CD8-positive, alpha-beta memory T cell (primary cell): Measurements from ENCODE around the gene WFS1. TPM values are rescaled to one million over a fixed set of nuclear protein-coding genes. Genes with fewer than 3 reads are reported as not detected.

Source experiments
- CTCF ChIA-PET: fragments of 350-600 bp; sonication (Branson Sonifier 250); formaldehyde crosslinking; loops from one replicate; lab custom pipeline; 2021; ENCODE audit warnings: antibody characterized with exemption; lab: Charles Lee
- POLR2A ChIA-PET: fragments of 350-600 bp; sonication (Branson Sonifier 250); formaldehyde crosslinking; loops from one replicate; lab custom pipeline; 2021; ENCODE audit warnings: antibody characterized with exemption; lab: Charles Lee
- DNase-seq, 5 donors: peaks; one replicate each; pipeline versions ENCODE4 v3.0.0 to v3.0.0-alpha.2; 2020 to 2022; ENCODE audit warnings: mixed read lengths in 1 of 5
- H3K27ac ChIP-seq: one replicate; pipeline ENCODE4 v1.7.0; 2013; ENCODE audit warnings: low read depth, mild to moderate bottlenecking, low read length, moderate library complexity
- H3K27me3 ChIP-seq: 2 replicates; pipeline ENCODE4 v1.7.0; 2013; ENCODE audit warnings: low read length, mild to moderate bottlenecking; ENCODE audit not compliant: insufficient read depth, poor library complexity, severe bottlenecking
- H3K36me3 ChIP-seq: 2 replicates; pipeline ENCODE4 v1.7.0; 2013; ENCODE audit warnings: mild to moderate bottlenecking, low read length, moderate library complexity; ENCODE audit not compliant: insufficient read depth
- H3K4me1 ChIP-seq: 2 replicates; pipeline ENCODE4 v1.7.0; 2013; ENCODE audit warnings: mild to moderate bottlenecking, low read length, moderate library complexity; ENCODE audit not compliant: insufficient read depth
- H3K4me3 ChIP-seq: 2 replicates; pipeline ENCODE4 v1.7.0; 2013; ENCODE audit warnings: mild to moderate bottlenecking, low read length
- H3K9me3 ChIP-seq: 2 replicates; pipeline ENCODE4 v1.7.0; 2013; ENCODE audit warnings: mild to moderate bottlenecking, low read length
- H3K27ac Mint-ChIP-seq, 8 donors: one replicate each; pipeline ENCODE4 v1.8.0; 2020 to 2021; ENCODE audit warnings: mixed read lengths in 8 of 8, mild to moderate bottlenecking in 6 of 8, inconsistent platforms in 3 of 8, moderate library complexity in 3 of 8
- H3K27me3 Mint-ChIP-seq, 2 donors: one replicate each; pipeline ENCODE4 v1.8.0; 2020 to 2021; ENCODE audit warnings: mixed read lengths in 2 of 2, mild to moderate bottlenecking in 1 of 2, moderate library complexity in 1 of 2
- H3K36me3 Mint-ChIP-seq, 3 donors: one replicate each; pipeline ENCODE4 v1.8.0; 2020 to 2021; ENCODE audit warnings: mixed read lengths in 3 of 3, inconsistent platforms in 1 of 3, mild to moderate bottlenecking in 1 of 3
- H3K4me1 Mint-ChIP-seq, 3 donors: one replicate each; pipeline ENCODE4 v1.8.0; 2020 to 2021; ENCODE audit warnings: mixed read lengths in 3 of 3, inconsistent platforms in 1 of 3, mild to moderate bottlenecking in 1 of 3
- H3K4me3 Mint-ChIP-seq, 7 donors: one replicate each; pipeline ENCODE4 v1.8.0; 2020 to 2021; ENCODE audit warnings: mixed read lengths in 7 of 7, mild to moderate bottlenecking in 6 of 7, moderate library complexity in 4 of 7, inconsistent platforms in 2 of 7
- H3K9me3 Mint-ChIP-seq, 5 donors: one replicate each; pipeline ENCODE4 v1.8.0; 2020 to 2022; ENCODE audit warnings: mixed read lengths in 5 of 5, mild to moderate bottlenecking in 3 of 5, moderate library complexity in 2 of 5, inconsistent platforms in 1 of 5
- polyA plus RNA-seq: library from polyadenylated mRNA; unstranded; fragments of 300-500 nt; fragmentation: Illumina TruSeq; gene quantifications from one replicate; pipeline ENCODE4 v1.2.3, GENCODE V29; 2021
- total RNA-seq, 2 experiments: library from RNA; stranded (reverse); gene quantifications; one replicate each; pipeline ENCODE4 v1.2.3, GENCODE V29; 2021

Gene WFS1
- total and polyA plus RNA-seq, 3 experiments from 2014 or later: 3.4 to 5.1 (median 5.1) TPM

- Mint-ChIP-seq H3K9me3 (no peaks in the 10 kb centered on the region), H3K27ac (no peak overlapping the region), H3K4me1 (no peaks in the 10 kb centered on the region), H3K4me3 (no peak overlapping the region), H3K36me3 (no peaks in the 10 kb centered on the region), H3K27me3 (peaks cover 2 to 14% of the 10 kb centered on the region in 2 donors)
- no peaks in the 10 kb centered on the region for H3K27me3 ChIP-seq
- no peak for DNase-seq
- no peaks in the 10 kb centered on the region for H3K9me3 ChIP-seq
- ChIA-PET CTCF (no interaction called here), POLR2A (no interaction called here)
- H3K27ac ChIP-seq: no peak overlapping the region
- H3K4me3 ChIP-seq: no peak overlapping the region
- no peaks in the 10 kb centered on the region for H3K4me1 ChIP-seq
- H3K36me3 ChIP-seq: no peaks in the 10 kb centered on the region
These were observed 37.9 kb upstream of the WFS1 start for GRCh38 chr4:6231663-6232165.

- CTCF ChIA-PET: no interaction called here
These were observed 36.5 kb upstream of the WFS1 start for GRCh38 chr4:6232836-6233785.

GRCh38 chr4:6233929-6234328 lies 35.7 kb upstream of the WFS1 start:
- CTCF ChIA-PET: no interaction called here
- no peak overlapping the region for H3K4me3 Mint-ChIP-seq
- POLR2A ChIA-PET: no interaction called here
- H3K36me3 Mint-ChIP-seq: no peaks in the 10 kb centered on the region
- Histone ChIP-seq H3K4me3 (no peak overlapping the region), H3K27me3 (no peaks in the 10 kb centered on the region), H3K36me3 (no peaks in the 10 kb centered on the region), H3K4me1 (no peaks in the 10 kb centered on the region), H3K27ac (no peak overlapping the region), H3K9me3 (no peaks in the 10 kb centered on the region)
- H3K27me3 Mint-ChIP-seq: peaks cover 2 to 11% of the 10 kb centered on the region in 2 donors
- no peak overlapping the region for H3K27ac Mint-ChIP-seq
- no peaks in the 10 kb centered on the region for H3K4me1 Mint-ChIP-seq
- no peak for DNase-seq
- H3K9me3 Mint-ChIP-seq: no peaks in the 10 kb centered on the region

More at GRCh38 chr4:6232836-6233785, 36.5 kb upstream of the WFS1 start:
- Histone ChIP-seq H3K9me3 (no peaks in the 10 kb centered on the region), H3K4me3 (no peak overlapping the region), H3K27me3 (no peaks in the 10 kb centered on the region), H3K4me1 (no peaks in the 10 kb centered on the region), H3K27ac (no peak overlapping the region), H3K36me3 (no peaks in the 10 kb centered on the region)
- no peak overlapping the region for H3K4me3 Mint-ChIP-seq
- no peaks in the 10 kb centered on the region for H3K4me1 Mint-ChIP-seq
- peak in 1 of 5 donors; percentile 30 for DNase-seq
- no peaks in the 10 kb centered on the region for H3K9me3 Mint-ChIP-seq
- peaks cover 2 to 14% of the 10 kb centered on the region in 2 donors for H3K27me3 Mint-ChIP-seq
- H3K27ac Mint-ChIP-seq: no peak overlapping the region
- no peaks in the 10 kb centered on the region for H3K36me3 Mint-ChIP-seq
- POLR2A ChIA-PET: no interaction called here

GRCh38 chr4:6235012-6235411 lies 34.6 kb upstream of the WFS1 start:
- no peaks in the 10 kb centered on the region for H3K9me3 Mint-ChIP-seq

GRCh38 chr4:6235901-6236640 lies 33.6 kb upstream of the WFS1 start:
- Histone ChIP-seq H3K27me3 (no peaks in the 10 kb centered on the region), H3K4me3 (no peak overlapping the region), H3K4me1 (no peaks in the 10 kb centered on the region), H3K36me3 (no peaks in the 10 kb centered on the region), H3K27ac (no peak overlapping the region), H3K9me3 (no peaks in the 10 kb centered on the region)
- Mint-ChIP-seq H3K9me3 (no peaks in the 10 kb centered on the region), H3K36me3 (no peaks in the 10 kb centered on the region), H3K4me3 (no peak overlapping the region), H3K27me3 (peaks cover 2 to 7% of the 10 kb centered on the region in 2 donors), H3K27ac (no peak overlapping the region), H3K4me1 (no peaks in the 10 kb centered on the region)
- ChIA-PET CTCF (no interaction called here), POLR2A (no interaction called here)
- no peak for DNase-seq

More at GRCh38 chr4:6235012-6235411, 34.6 kb upstream of the WFS1 start:
- no peak overlapping the region for H3K4me3 Mint-ChIP-seq
- H3K27me3 ChIP-seq: no peaks in the 10 kb centered on the region
- POLR2A ChIA-PET: no interaction called here
- no peaks in the 10 kb centered on the region for H3K4me1 Mint-ChIP-seq
- no peak overlapping the region for H3K4me3 ChIP-seq
- no peaks in the 10 kb centered on the region for H3K4me1 ChIP-seq
- CTCF ChIA-PET: no interaction called here
- H3K27ac Mint-ChIP-seq: no peak overlapping the region
- DNase-seq: no peak
- no peaks in the 10 kb centered on the region for H3K36me3 Mint-ChIP-seq
- H3K9me3 ChIP-seq: no peaks in the 10 kb centered on the region
- peaks cover 2 to 7% of the 10 kb centered on the region in 2 donors for H3K27me3 Mint-ChIP-seq
- no peaks in the 10 kb centered on the region for H3K36me3 ChIP-seq
- no peak overlapping the region for H3K27ac ChIP-seq

GRCh38 chr4:6236816-6237390 lies 32.7 kb upstream of the WFS1 start:
- H3K4me3 Mint-ChIP-seq: no peak overlapping the region
- no peaks in the 10 kb centered on the region for H3K36me3 ChIP-seq
- H3K27ac Mint-ChIP-seq: no peak overlapping the region
- no peaks in the 10 kb centered on the region for H3K27me3 ChIP-seq
- H3K9me3 Mint-ChIP-seq: no peaks in the 10 kb centered on the region
- POLR2A ChIA-PET: no interaction called here
- H3K4me1 Mint-ChIP-seq: no peaks in the 10 kb centered on the region
- no peak overlapping the region for H3K4me3 ChIP-seq
- H3K36me3 Mint-ChIP-seq: no peaks in the 10 kb centered on the region
- peaks cover 2 to 12% of the 10 kb centered on the region in 2 donors for H3K27me3 Mint-ChIP-seq
- no peaks in the 10 kb centered on the region for H3K9me3 ChIP-seq
- CTCF ChIA-PET: no interaction called here
- H3K27ac ChIP-seq: no peak overlapping the region
- no peaks in the 10 kb centered on the region for H3K4me1 ChIP-seq
- DNase-seq: no peak

- DNase-seq: no peak
- peaks cover 15 to 35% of the 10 kb centered on the region in 2 donors for H3K27me3 Mint-ChIP-seq
- Histone ChIP-seq H3K9me3 (no peaks in the 10 kb centered on the region), H3K4me3 (no peak overlapping the region), H3K36me3 (no peaks in the 10 kb centered on the region), H3K4me1 (no peaks in the 10 kb centered on the region), H3K27me3 (peaks cover 9% of the 10 kb centered on the region), H3K27ac (no peak overlapping the region)
- ChIA-PET CTCF (interaction anchor here (1.1 to 2.1 kb wide), 2 partner anchors 88 to 91 kb away, joined by 3 to 5 read pairs; no protein-coding TSS in a partner anchor), POLR2A (no interaction called here)
- H3K27ac Mint-ChIP-seq: no peak overlapping the region
- peaks cover 0 to 5% (median 0%) of the 10 kb centered on the region in 3 donors for H3K36me3 Mint-ChIP-seq
- H3K4me3 Mint-ChIP-seq: no peak overlapping the region
- H3K9me3 Mint-ChIP-seq: peaks cover 0 to 11% (median 10%) of the 10 kb centered on the region in 5 donors
- no peaks in the 10 kb centered on the region for H3K4me1 Mint-ChIP-seq
These were observed 30.2 kb upstream of the WFS1 start for GRCh38 chr4:6239486-6239885.
